ACC112 (cell line): Measurements from ENCODE around the gene ERN1.

Experiments
- H2AFZ ChIP-seq: fragments of 200-600 bp; sonication (generic); one replicate; pipeline ENCODE4 v1.6.0; 2017; ENCODE audit warnings: antibody characterized with exemption, low read length; ENCODE audit not compliant: unreplicated experiment
- H3K27ac ChIP-seq: fragments of 200-600 bp; sonication (generic); 2 replicates; pipeline ENCODE4 v1.5.1; 2014; ENCODE audit warnings: low read depth, mild to moderate bottlenecking, antibody characterized with exemption, low read length, moderate library complexity
- H3K27me3 ChIP-seq: fragments of 200-600 bp; sonication (generic); 2 replicates; pipeline ENCODE4 v1.6.1; 2014; ENCODE audit warnings: mild to moderate bottlenecking, antibody characterized with exemption, low read length, moderate library complexity, mixed read lengths; ENCODE audit not compliant: insufficient read depth
- H3K36me3 ChIP-seq: fragments of 200-600 bp; sonication (generic); 2 replicates; pipeline ENCODE4 v1.6.1; 2016; ENCODE audit warnings: mild to moderate bottlenecking, antibody characterized with exemption, low read length, moderate library complexity, mixed read lengths; ENCODE audit not compliant: insufficient read depth
- H3K4me1 ChIP-seq: fragments of 200-600 bp; sonication (generic); one replicate; pipeline ENCODE4 v1.6.1; 2016; ENCODE audit warnings: low read length, mixed read lengths; ENCODE audit not compliant: insufficient read depth, unreplicated experiment, control insufficient read depth
- H3K4me3 ChIP-seq: fragments of 200-600 bp; sonication (generic); 2 replicates; pipeline ENCODE4 v1.5.1; 2014; ENCODE audit warnings: mild to moderate bottlenecking, low read depth, low read length
- H3K79me2 ChIP-seq: fragments of 200-600 bp; sonication (generic); one replicate; pipeline ENCODE4 v1.6.0; 2016; ENCODE audit warnings: low read length; ENCODE audit not compliant: control insufficient read depth, unreplicated experiment, insufficient read depth

Gene ERN1

DNA sequence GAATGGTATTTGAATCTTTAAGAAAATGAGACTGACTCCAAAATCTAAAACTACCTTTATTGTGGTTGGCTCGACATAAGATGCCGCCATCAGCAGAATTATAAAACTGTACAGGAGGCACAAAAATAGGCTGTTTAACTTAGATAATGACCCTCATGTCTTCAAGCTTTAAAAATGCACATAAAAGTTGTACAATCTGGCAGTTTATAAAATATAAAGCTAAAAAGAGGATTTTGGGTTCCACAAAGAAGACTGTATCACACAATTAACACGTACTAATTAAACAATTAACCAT lies 90.9 kb downstream of the ERN1 start:
- H2AFZ ChIP-seq = no peak overlapping the region
- no peak overlapping the region for H3K27ac ChIP-seq
- H3K36me3 ChIP-seq = 0 out of 2 replicates have a peak, but pooled peaks cover 4% of the 10 kb centered on the region
- H3K4me3 ChIP-seq = no peak overlapping the region
- no peaks in the 10 kb centered on the region for H3K27me3 ChIP-seq
- no peaks in the 10 kb centered on the region for H3K79me2 ChIP-seq
- peaks cover 10% of the 10 kb centered on the region for H3K4me1 ChIP-seq

DNA sequence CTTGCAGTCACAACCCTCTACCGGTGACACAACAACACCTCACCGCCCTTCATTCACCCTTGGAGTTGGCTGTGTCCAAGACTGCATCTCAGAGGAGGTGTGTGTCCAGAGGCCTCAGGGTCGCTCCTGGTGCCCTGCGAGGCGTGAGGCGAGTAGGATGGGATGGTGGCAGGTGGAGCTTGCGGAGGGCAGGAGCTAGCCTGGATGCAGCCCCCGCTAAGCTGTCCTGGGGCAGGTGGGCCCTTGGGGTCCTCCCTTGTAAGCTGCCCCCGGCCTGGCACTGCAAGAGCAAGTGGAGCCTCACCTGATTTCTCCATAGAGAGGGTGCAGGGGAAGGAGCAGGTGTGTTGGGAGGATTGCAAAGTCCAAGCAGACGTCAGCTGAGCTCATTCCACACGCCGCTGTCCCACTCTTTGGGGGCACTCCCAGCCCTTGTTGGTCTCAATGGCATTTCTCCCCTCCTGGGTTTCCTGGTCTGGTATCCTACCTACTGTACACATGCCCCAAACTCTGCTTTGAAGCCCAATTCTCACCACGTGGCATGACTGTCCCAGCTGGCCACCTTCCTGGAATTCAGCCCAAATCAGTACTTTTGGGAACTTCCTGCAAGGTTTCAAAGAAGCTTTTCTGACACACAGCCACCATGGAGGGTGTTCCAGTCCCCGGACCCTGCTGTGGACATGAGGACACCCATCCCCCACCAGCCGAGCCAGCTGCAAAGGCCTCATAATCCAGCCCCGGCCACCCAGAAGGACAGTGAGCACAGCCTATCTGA lies 91.4 kb downstream of the ERN1 start:
- Histone ChIP-seq H3K27me3 (no peaks in the 10 kb centered on the region), H3K36me3 (0 out of 2 replicates have a peak, but pooled peaks cover 4% of the 10 kb centered on the region), H3K27ac (no peak overlapping the region), H3K4me1 (peaks cover 10% of the 10 kb centered on the region), H2AFZ (no peak overlapping the region), H3K4me3 (no peak overlapping the region), H3K79me2 (no peaks in the 10 kb centered on the region)

DNA sequence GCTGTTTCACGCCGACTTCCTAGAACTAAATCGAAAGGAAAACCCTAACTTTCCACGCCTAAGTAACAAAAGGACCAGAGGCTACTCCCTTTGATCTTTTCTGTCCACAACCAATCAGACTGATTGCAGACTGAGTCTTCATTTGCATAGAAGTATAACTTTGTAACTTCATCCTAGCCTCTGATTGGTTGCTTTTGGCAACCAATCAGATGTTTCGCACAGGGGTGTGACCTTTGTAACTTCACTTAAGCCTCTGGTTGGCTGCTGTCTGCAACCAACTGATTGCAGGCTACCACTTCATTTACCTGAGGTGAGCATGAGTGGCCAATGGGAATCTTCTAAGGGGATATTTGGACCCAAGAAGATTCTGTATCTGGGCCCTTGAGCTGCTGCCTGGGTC lies 92.1 kb downstream of the ERN1 start:
- Histone ChIP-seq H3K4me3 (no peak overlapping the region), H3K27ac (no peak overlapping the region), H3K27me3 (no peaks in the 10 kb centered on the region), H3K36me3 (0 out of 2 replicates have a peak, but pooled peaks cover 4% of the 10 kb centered on the region), H2AFZ (no peak overlapping the region), H3K4me1 (peaks cover 5% of the 10 kb centered on the region), H3K79me2 (no peaks in the 10 kb centered on the region)

- H3K27me3 ChIP-seq = no peaks in the 10 kb centered on the region
- no peak overlapping the region for H3K4me3 ChIP-seq
- no peak overlapping the region for H3K27ac ChIP-seq
- no peaks in the 10 kb centered on the region for H3K79me2 ChIP-seq
- H2AFZ ChIP-seq = no peak overlapping the region
- H3K4me1 ChIP-seq = no peaks in the 10 kb centered on the region
- H3K36me3 ChIP-seq = 0 out of 2 replicates have a peak, but pooled peaks cover 4% of the 10 kb centered on the region
These were observed 92.8 kb downstream of the ERN1 start for GRCh38 chr17:64037180-64037579.

GRCh38 chr17:64036198-64036922 lies 93.6 kb downstream of the ERN1 start:
- Histone ChIP-seq H3K36me3 (0 out of 2 replicates have a peak, but pooled peaks cover 4% of the 10 kb centered on the region), H3K27ac (no peak overlapping the region), H3K4me1 (no peaks in the 10 kb centered on the region), H3K79me2 (no peaks in the 10 kb centered on the region), H3K27me3 (no peaks in the 10 kb centered on the region), H3K4me3 (no peak overlapping the region), H2AFZ (no peak overlapping the region)

GRCh38 chr17:64032081-64032480 lies 97.9 kb downstream of the ERN1 start:
- H3K4me1 ChIP-seq = no peaks in the 10 kb centered on the region
- no peak overlapping the region for H3K4me3 ChIP-seq
- H3K79me2 ChIP-seq = no peaks in the 10 kb centered on the region
- no peak overlapping the region for H2AFZ ChIP-seq
- no peaks in the 10 kb centered on the region for H3K36me3 ChIP-seq
- H3K27me3 ChIP-seq = no peaks in the 10 kb centered on the region
- no peak overlapping the region for H3K27ac ChIP-seq

DNA sequence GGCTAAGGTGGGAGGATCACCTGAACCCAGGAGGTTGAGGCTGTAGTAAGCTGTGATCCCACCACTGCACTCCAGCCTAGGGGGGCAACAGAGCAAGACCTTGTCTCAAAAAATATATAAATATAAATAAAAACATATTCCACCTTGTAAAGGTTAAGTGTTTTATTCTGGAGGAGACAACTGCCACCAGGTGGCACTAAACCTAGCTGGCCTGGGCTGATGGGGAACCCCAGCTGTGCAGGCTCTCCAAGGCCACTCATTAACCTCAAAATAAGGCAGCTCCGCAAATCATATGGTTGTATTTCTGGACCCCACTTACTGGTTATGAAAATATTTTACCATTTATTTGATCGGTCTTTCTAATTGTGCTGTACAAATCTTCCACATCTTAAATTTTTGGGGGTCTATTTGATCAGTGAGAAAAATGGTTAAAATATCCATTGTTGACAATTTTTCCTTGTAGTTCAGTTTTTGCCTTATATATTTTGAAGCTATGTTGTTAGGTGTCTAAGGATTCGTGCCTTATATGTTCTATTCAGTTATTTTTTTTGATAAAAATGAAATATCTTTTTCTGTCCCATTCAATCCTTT lies 101.0 kb downstream of the ERN1 start:
- Histone ChIP-seq H2AFZ (no peak overlapping the region), H3K27ac (no peak overlapping the region), H3K36me3 (no peaks in the 10 kb centered on the region)

GRCh38 chr17:64025732-64026294 lies 104.1 kb downstream of the ERN1 start:
- Histone ChIP-seq H3K27me3 (no peaks in the 10 kb centered on the region), H3K4me1 (no peaks in the 10 kb centered on the region), H2AFZ (no peak overlapping the region), H3K36me3 (no peaks in the 10 kb centered on the region), H3K27ac (no peak overlapping the region), H3K4me3 (peak overlapping the region; percentile 51; the same call in 1 of the 2 replicates), H3K79me2 (no peaks in the 10 kb centered on the region)

More for the DNA sequence above, 101.0 kb downstream of the ERN1 start:
- no peaks in the 10 kb centered on the region for H3K4me1 ChIP-seq
- H3K79me2 ChIP-seq = no peaks in the 10 kb centered on the region
- H3K4me3 ChIP-seq = no peak overlapping the region
- H3K27me3 ChIP-seq = no peaks in the 10 kb centered on the region

DNA sequence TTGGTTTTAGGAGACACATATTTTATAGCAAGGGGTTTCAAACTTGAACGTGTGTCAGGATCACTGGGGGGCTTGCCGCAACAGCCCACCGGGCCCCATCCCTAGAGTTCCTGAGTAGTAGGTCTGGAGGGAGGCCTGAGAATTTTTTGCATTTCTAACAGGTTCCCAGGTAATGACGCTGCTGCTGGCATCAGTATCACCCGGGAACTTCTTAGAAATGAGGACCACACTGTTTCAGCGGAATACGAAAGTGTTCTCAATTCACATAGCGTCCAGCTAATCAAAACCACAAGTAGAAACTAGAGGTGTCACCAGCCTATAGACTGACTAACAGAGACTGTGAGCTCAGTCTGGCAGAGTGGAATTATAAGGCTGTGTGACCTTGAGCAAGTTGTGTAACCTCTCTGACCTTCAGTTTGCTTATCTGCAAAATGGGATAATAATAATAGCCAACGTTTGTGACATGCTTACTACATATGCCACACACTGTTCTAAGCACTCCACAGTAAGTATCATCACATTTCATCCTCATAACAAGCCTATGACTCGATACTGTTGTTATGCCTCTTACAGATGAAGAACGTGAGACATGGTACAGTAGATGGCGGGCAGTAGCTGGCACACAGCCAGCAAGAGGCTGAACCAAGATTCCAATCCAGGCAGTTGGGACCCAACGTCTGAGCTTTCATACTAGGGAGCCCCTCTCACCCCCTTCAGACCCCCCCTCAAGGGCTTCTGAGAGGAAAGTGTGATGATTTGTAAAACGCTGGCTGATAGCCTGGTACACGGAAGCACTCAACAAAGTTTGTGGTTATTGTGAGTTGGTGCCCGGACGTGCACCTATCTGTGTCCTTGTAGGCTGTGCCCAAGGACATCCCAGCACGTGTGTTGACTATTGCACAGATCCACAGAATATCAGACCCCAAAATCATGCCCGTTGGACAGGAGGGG lies 104.9 kb downstream of the ERN1 start:
- Histone ChIP-seq H3K4me3 (no peak overlapping the region), H3K27me3 (no peaks in the 10 kb centered on the region), H3K27ac (no peak overlapping the region), H3K36me3 (no peaks in the 10 kb centered on the region), H2AFZ (no peak overlapping the region), H3K79me2 (no peaks in the 10 kb centered on the region), H3K4me1 (no peaks in the 10 kb centered on the region)

DNA sequence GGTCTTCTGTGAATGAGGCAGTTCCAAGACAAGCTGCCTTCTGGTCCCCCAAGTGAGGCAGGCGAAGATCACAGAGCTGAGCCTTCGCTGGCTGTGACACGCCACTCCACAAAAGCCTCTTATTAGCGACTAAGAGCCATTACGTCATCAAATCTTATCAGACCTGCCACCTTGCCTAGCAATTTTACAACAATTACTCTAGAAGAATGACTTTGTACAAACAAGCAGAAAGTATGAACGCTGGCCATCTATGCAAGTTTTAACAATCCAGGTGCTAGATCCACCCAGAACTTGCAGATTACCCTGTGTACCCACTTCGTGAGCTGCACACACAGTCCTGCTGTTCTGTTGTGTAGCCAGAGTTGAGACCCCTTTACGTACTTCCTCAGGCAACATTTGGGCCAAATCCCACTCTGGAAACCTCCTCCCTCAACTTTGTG lies 105.7 kb downstream of the ERN1 start:
- H3K79me2 ChIP-seq = no peaks in the 10 kb centered on the region
- H3K4me1 ChIP-seq = no peaks in the 10 kb centered on the region
- H3K27me3 ChIP-seq = no peaks in the 10 kb centered on the region
- H3K4me3 ChIP-seq = no peak overlapping the region
- no peaks in the 10 kb centered on the region for H3K36me3 ChIP-seq
- H3K27ac ChIP-seq = no peak overlapping the region
- H2AFZ ChIP-seq = no peak overlapping the region
